GM12873 (cell line): Measurements from ENCODE around the gene EPHB2.

Experiments
- TF ChIP-seq, protein P1 (sequence below): IDR thresholded peaks from 2 replicates; pipeline ENCODE4 v1.5.1; 2012; ENCODE audit warnings: low read depth, mild to moderate bottlenecking, moderate library complexity, low read length, control low read depth; ENCODE audit not compliant: insufficient read depth; ENCODE audit errors: missing control alignments

EPHB2 gene

DNA sequence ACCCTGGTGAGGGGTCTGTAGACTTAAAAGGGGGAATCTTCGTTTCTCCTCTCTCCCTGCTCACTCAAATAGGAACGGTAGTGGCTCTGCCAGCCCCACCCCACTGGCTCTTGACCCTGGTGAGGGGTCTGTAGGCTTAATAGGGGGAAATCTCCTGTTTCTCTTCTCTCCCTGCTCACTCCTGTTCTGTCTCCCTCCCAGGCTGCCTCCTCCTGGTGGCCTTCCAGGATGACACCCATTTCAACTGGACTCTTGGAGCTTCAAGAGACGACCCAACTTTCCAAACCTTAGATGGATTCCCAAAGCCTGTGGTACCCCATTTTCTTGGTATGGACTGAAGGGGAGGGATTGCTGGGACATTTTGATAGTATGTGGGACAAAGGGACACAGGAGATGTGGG is 1.4 kb upstream of the EPHB2 start:
- TF ChIP-seq, protein P1, sequence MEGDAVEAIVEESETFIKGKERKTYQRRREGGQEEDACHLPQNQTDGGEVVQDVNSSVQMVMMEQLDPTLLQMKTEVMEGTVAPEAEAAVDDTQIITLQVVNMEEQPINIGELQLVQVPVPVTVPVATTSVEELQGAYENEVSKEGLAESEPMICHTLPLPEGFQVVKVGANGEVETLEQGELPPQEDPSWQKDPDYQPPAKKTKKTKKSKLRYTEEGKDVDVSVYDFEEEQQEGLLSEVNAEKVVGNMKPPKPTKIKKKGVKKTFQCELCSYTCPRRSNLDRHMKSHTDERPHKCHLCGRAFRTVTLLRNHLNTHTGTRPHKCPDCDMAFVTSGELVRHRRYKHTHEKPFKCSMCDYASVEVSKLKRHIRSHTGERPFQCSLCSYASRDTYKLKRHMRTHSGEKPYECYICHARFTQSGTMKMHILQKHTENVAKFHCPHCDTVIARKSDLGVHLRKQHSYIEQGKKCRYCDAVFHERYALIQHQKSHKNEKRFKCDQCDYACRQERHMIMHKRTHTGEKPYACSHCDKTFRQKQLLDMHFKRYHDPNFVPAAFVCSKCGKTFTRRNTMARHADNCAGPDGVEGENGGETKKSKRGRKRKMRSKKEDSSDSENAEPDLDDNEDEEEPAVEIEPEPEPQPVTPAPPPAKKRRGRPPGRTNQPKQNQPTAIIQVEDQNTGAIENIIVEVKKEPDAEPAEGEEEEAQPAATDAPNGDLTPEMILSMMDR = no peak

DNA sequence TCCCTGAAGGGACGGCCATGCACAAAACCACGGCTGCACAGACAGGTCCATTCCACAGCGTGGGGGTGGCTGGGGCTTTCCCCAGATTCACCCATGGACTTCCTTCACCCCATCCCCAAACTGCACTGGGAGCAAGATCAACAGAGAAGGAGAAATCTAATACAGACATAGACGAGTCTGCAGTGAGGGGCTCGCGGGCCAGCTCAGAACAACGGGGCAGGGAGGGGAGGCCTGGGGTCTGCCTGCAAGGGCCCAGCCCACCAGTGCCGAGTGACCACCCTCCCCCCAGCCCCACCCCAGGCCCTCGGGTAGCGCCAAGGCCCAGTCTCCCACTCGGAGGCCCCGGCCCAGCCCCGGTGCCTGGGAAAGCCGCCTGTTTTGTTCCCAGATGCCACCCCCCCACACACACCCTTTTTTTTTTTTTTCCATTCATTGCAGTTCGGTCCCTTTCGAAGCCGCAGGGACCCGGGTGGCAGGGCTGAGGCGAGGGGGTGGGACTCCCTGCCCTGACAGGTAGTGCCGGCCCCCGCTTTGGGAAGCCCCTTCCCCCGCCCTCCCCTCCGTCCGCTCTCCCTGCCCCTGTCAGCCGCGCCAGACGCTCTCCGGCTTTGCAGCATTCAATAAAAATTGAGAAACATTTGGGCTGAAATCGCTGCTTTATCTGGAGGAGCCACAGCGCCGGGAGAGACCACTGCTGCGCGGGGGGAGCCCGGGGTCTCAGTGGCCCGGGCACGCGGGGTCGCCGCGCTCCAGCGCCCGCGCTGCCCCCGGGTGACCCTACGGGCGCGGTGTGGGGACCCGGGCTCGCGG is 543 bp upstream of the EPHB2 start:
- TF ChIP-seq, protein P1 = no peak

DNA sequence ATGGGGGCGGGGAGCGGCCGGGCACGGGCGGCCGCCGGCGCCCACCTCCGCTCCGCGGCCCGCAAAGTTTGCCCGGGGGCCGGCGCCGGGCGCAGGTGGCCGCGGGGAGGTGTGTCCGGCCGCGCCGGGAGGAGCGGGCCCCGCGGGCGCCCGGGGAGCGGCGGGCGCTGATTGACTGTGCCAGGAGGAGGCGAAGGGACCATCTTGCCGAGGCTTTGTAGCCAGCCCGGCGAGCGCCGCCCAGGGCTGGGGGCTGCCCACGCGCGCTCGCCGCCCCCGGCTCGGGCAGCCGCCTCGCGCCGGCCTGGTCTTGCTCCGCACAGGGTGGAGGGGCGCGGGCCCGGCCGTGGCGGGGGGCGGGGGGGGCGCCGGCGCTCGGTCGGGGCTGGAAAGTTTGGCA is 432 bp downstream of the EPHB2 start:
- TF ChIP-seq, protein P1 = no peak

GRCh38 chr1:22711591-22712501 is 1.2 kb downstream of the EPHB2 start:
- TF ChIP-seq, protein P1 = no peak

- TF ChIP-seq, protein P1 = no peak
Measured at GRCh38 chr1:22712502-22713271, 2.0 kb downstream of the EPHB2 start.

DNA sequence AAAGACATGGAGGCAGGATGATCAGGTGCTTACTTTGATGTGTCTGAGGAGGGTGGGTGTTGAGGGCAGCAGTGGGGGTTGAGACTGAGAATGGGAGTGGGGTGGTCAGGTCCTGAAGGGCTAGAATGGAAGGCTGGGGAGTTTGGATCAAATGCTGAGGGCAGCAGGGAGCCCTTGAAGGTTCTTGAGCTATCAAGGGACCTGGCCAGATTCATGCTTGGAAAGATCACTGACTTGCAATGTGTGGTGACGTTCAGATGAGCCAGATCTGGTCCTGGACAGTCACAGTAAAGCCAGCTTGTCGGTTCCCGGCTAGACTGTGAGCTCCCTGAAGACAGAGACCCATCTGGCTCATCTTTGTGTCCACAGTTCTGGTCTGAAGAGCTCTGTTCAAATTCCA is 3.8 kb downstream of the EPHB2 start:
- TF ChIP-seq, protein P1 = no peak
